Stimulated activated CD4-positive, alpha-beta T cell treated with anti-CD3 and anti-CD28 coated beads, Interleukin-15, amount 100 ng/mL, for 48 hours (primary cell): ENCODE data around the gene APOA1.
"Not testable (repeated sequence)": the region's sequence is repeated elsewhere in the genome, so short reads cannot be mapped to it uniquely, and the experiment has no call there.

Experiments
- DNase-seq, 2 donors: peaks; one replicate each; pipeline ENCODE4 v3.0.0-alpha.2; 2020; ENCODE audit warnings: low read depth in 2 of 2

APOA1 gene

GRCh38 chr11:116814502-116814901 lies 22.9 kb downstream of the APOA1 start:
- no peak for DNase-seq

GRCh38 chr11:116813781-116814471 lies 23.5 kb downstream of the APOA1 start:
- DNase-seq = no peak

- DNase-seq = no peak
Measured at GRCh38 chr11:116813170-116813569, 24.3 kb downstream of the APOA1 start.

- DNase-seq = no peak
Measured at GRCh38 chr11:116812109-116812508, 25.3 kb downstream of the APOA1 start.

- no peak for DNase-seq
Measured at GRCh38 chr11:116811194-116811593, 26.2 kb downstream of the APOA1 start.

- DNase-seq = no peak
Measured at GRCh38 chr11:116808262-116809175, 28.9 kb downstream of the APOA1 start.

- no peak for DNase-seq
Measured at GRCh38 chr11:116807601-116808261, 29.7 kb downstream of the APOA1 start.

- DNase-seq = no peak
Measured at GRCh38 chr11:116804001-116804400, 33.4 kb downstream of the APOA1 start.

GRCh38 chr11:116801662-116802061 lies 35.8 kb downstream of the APOA1 start:
- not testable (repeated sequence) for DNase-seq

GRCh38 chr11:116800610-116801009 lies 36.8 kb downstream of the APOA1 start:
- DNase-seq = no peak

- no peak for DNase-seq
Measured at GRCh38 chr11:116798368-116798767, 39.1 kb downstream of the APOA1 start.

- no peak for DNase-seq
Measured at GRCh38 chr11:116797816-116798215, 39.6 kb downstream of the APOA1 start.

- no peak for DNase-seq
Measured at GRCh38 chr11:116796548-116796947, 40.9 kb downstream of the APOA1 start.

- DNase-seq = no peak
Measured at GRCh38 chr11:116794851-116795250, 42.6 kb downstream of the APOA1 start.

- no peak for DNase-seq
Measured at GRCh38 chr11:116793772-116794097, 43.7 kb downstream of the APOA1 start.

GRCh38 chr11:116792869-116793771 lies 44.3 kb downstream of the APOA1 start:
- no peak for DNase-seq

- DNase-seq = no peak
Measured at GRCh38 chr11:116792144-116792868, 45.1 kb downstream of the APOA1 start.

GRCh38 chr11:116791813-116792143 lies 45.6 kb downstream of the APOA1 start, which contains the start of gene APOA5:
Gene APOA5, minus strand, starts transcription at chr11:116791879. Its CDS starts 19 bp downstream, at chr11:116791860.
- no peak for DNase-seq

GRCh38 chr11:116791002-116791812 lies 46.2 kb downstream of the APOA1 start:
- DNase-seq = peak; percentile 28 to 74
